ENCODE measurements around the gene RAG1. TPM values are rescaled to one million over a fixed set of nuclear protein-coding genes. Genes with fewer than 3 reads are reported as not detected.

Gene RAG1
- polyA plus RNA-seq, 2 of the 4 experiments (the other 2 are of a cell fraction): 0.18 to 0.43 TPM

- Histone ChIP-seq H3K4me2 (no peak overlapping the region), H3K4me3 (no peak overlapping the region), H3K9me3 (no peaks in the 10 kb centered on the region), H3K4me1 (no peaks in the 10 kb centered on the region), H3K27ac (no peak overlapping the region)
- 4% methylated on average over 1 of the region's 1 CpG for WGBS (ENCODE audit: missing lambda C conversion rate)
- DNase-seq (ENCODE audit: low read depth in 1 of 2, low spot score in 1 of 2) (no peak), FAIRE-seq (no peak), ATAC-seq (no peak)
- no peak for TF ChIP-seq BHLHE40 (IDR thresholded peaks at IDR 0.05; ENCODE audit: low read depth, low read length)
- TF ChIP-seq HOXB5 (CRISPR knock-in tag; IDR thresholded peaks at IDR 0.05): no peak
- no peak for TF ChIP-seq JUN (IDR thresholded peaks at IDR 0.05)
- TF ChIP-seq ZNF302 (CRISPR knock-in tag; IDR thresholded peaks at IDR 0.05): no peak
- POLR2A ChIA-PET: no interaction called here
- CTCF ChIA-PET: no interaction called here
These were observed 20.3 kb downstream of the RAG1 start for GRCh38 chr11:36588099-36588498.

GRCh38 chr11:36590513-36590912 is 22.7 kb downstream of the RAG1 start:
- no peaks in the 10 kb centered on the region for H3K9me3 ChIP-seq
- no peak for ATAC-seq
- H3K4me1 ChIP-seq: peaks cover 5% of the 10 kb centered on the region; the same call in 1 of the 3 replicates
- TF ChIP-seq TFCP2L1 (CRISPR knock-in tag; IDR thresholded peaks at IDR 0.05) (no peak), RNF2 (IDR thresholded peaks at IDR 0.05; ENCODE audit: borderline replicate concordance, low read depth) (no peak), MAFK (IDR thresholded peaks at IDR 0.05; ENCODE audit: partially characterized antibody) (peak; percentile 13)
- no peak for DNase-seq (ENCODE audit: low read depth in 1 of 2, low spot score in 1 of 2)
- WGBS (ENCODE audit: missing lambda C conversion rate): 10% methylated on average over 4 of the region's 4 CpGs
- H3K4me2 ChIP-seq: no peak overlapping the region
- no peak overlapping the region for H3K4me3 ChIP-seq
- CTCF ChIA-PET: no interaction called here
- POLR2A ChIA-PET: no interaction called here
- H3K27ac ChIP-seq: no peak overlapping the region
- no peak for FAIRE-seq

GRCh38 chr11:36591433-36591832 is 23.6 kb downstream of the RAG1 start:
- Histone ChIP-seq H3K4me1 (peaks cover 5% of the 10 kb centered on the region; the same call in 1 of the 3 replicates), H3K27ac (no peak overlapping the region), H3K4me2 (no peak overlapping the region), H3K4me3 (no peak overlapping the region), H3K9me3 (no peaks in the 10 kb centered on the region)
- CTCF ChIA-PET: no interaction called here
- ATAC-seq (no peak), FAIRE-seq (no peak), DNase-seq (ENCODE audit: low read depth in 1 of 2, low spot score in 1 of 2) (no peak)
- POLR2A ChIA-PET: no interaction called here
- TF ChIP-seq RARB (CRISPR knock-in tag; IDR thresholded peaks at IDR 0.05) (no peak), SMC3 (IDR thresholded peaks at IDR 0.05) (no peak), HDAC2 (IDR thresholded peaks at IDR 0.05) (no peak), TP53 (CRISPR knock-in tag; IDR thresholded peaks at IDR 0.05) (no peak), ZSCAN20 (CRISPR knock-in tag; IDR thresholded peaks at IDR 0.05) (no peak), EHF (CRISPR knock-in tag; IDR thresholded peaks at IDR 0.05) (no peak), RNF2 (IDR thresholded peaks at IDR 0.05; ENCODE audit: borderline replicate concordance, low read depth) (no peak), CHD2 (IDR thresholded peaks at IDR 0.05; ENCODE audit: low read length, partially characterized antibody) (no peak), HMGXB4 (CRISPR knock-in tag; IDR thresholded peaks at IDR 0.05; ENCODE audit: borderline replicate concordance) (no peak), HOXB13 (CRISPR knock-in tag; IDR thresholded peaks at IDR 0.05; ENCODE audit: low read depth) (no peak), ZC3H11A (IDR thresholded peaks at IDR 0.05) (no peak)
- 0% methylated on average over 1 of the region's 1 CpG for WGBS (ENCODE audit: missing lambda C conversion rate)

- Histone ChIP-seq H3K27ac (peak within 1 kb of the TSS; percentile 72 to 79), H3K9me3 (no peaks in the 10 kb centered on the region), H3K4me1 (peaks cover 5% of the 10 kb centered on the region; the same call in 1 of the 3 replicates), H3K4me3 (peak within 1 kb of the TSS; percentile 71), H3K4me2 (peak within 1 kb of the TSS; percentile 77)
- FAIRE-seq: peak; percentile 97
- ChIA-PET CTCF (interaction anchor here (2.2 kb wide), 1 partner anchor 30 kb away, joined by 6 read pairs; no protein-coding TSS in a partner anchor), POLR2A (no interaction called here)
- peak; percentile 85 to 90 for DNase-seq (ENCODE audit: low read depth in 1 of 2, low spot score in 1 of 2)
- peak; percentile 100 for ATAC-seq
- WGBS (ENCODE audit: missing lambda C conversion rate): 4% methylated on average over 24 of the region's 29 CpGs
- no peak for TF ChIP-seq PBX3 (IDR thresholded peaks at IDR 0.05)
- no peak for TF ChIP-seq CHD2 (IDR thresholded peaks at IDR 0.05; ENCODE audit: low read length, partially characterized antibody)
- no peak for TF ChIP-seq HES2 (IDR thresholded peaks at IDR 0.05)
- no peak for TF ChIP-seq NR3C1 (IDR thresholded peaks at IDR 0.05)
- no peak for TF ChIP-seq ZNF302 (CRISPR knock-in tag; IDR thresholded peaks at IDR 0.05)
- peak in 1 of 2 experiments; percentile 87; a peak in 2 of 5 replicates for TF ChIP-seq JUN (IDR thresholded peaks at IDR 0.05)
- no peak for TF ChIP-seq MYC (IDR thresholded peaks at IDR 0.05; ENCODE audit: borderline replicate concordance, low read length)
- TF ChIP-seq POLR2A (IDR thresholded peaks at IDR 0.05; ENCODE audit: low read length): peak; percentile 34
- TF ChIP-seq RCOR1 (IDR thresholded peaks at IDR 0.05; ENCODE audit: low read depth, low read length): no peak
- TF ChIP-seq HOXA7 (CRISPR knock-in tag; IDR thresholded peaks at IDR 0.05): no peak
- peak; percentile 58; the same call in 1 of the 2 replicates for TF ChIP-seq E2F6 (IDR thresholded peaks at IDR 0.05; ENCODE audit: borderline replicate concordance, low read depth)
- 0 out of 3 replicates have a peak, but pooled peaks have one; percentile 55 for TF ChIP-seq BCL3 (IDR thresholded peaks at IDR 0.05)
- no peak for TF ChIP-seq HOXB5 (CRISPR knock-in tag; IDR thresholded peaks at IDR 0.05)
- 0 out of 2 replicates have a peak, but pooled peaks have one; percentile 38 for TF ChIP-seq HOXB13 (CRISPR knock-in tag; IDR thresholded peaks at IDR 0.05; ENCODE audit: low read depth)
- no peak for TF ChIP-seq SMC3 (IDR thresholded peaks at IDR 0.05)
These were observed 26.6 kb downstream of the RAG1 start, which contains the start of gene IFTAP for GRCh38 chr11:36594316-36594989. Gene IFTAP, plus strand, starts transcription at chr11:36594502. Its CDS starts 15,602 bp downstream, at chr11:36610104.
